Brain microvascular endothelial cell (primary cell): ENCODE data around the gene LETM1.

Source experiments
- DNase-seq: peaks from one replicate; pipeline ENCODE4 v3.0.0-alpha.2; 2020
- H3K27ac ChIP-seq: fragments of 250-450 bp; sonication (Bioruptor Pico); 2 replicates; pipeline ENCODE4 v1.5.1; 2020; ENCODE audit warnings: mild to moderate bottlenecking, moderate library complexity
- H3K27me3 ChIP-seq: fragments of 250-450 bp; sonication (Bioruptor Pico); replicated peaks from 2 replicates; pipeline ENCODE4 v1.5.1; 2020; ENCODE audit warnings: mild to moderate bottlenecking
- H3K36me3 ChIP-seq: fragments of 250-450 bp; sonication (Bioruptor Pico); replicated peaks from 2 replicates; pipeline ENCODE4 v1.5.1; 2020; ENCODE audit warnings: mild to moderate bottlenecking
- H3K4me3 ChIP-seq: 2 replicates; pipeline ENCODE4 v1.5.1; 2011; ENCODE audit warnings: low read depth, mild to moderate bottlenecking, control low read depth, low read length, moderate library complexity
- CTCF ChIP-seq: IDR thresholded peaks from 2 replicates; pipeline ENCODE4 v1.5.1; 2011; ENCODE audit warnings: low read depth, mild to moderate bottlenecking, moderate library complexity, low read length, control low read depth, inconsistent platforms; ENCODE audit errors: missing control alignments
- in situ Hi-C: cut with HindIII; loops from 2 replicates; pipeline ENCODE4 v1.10.0; 2017; ENCODE audit warnings: low sequenced_read_pairs, low pct_ligation_motif_present

Gene LETM1

GRCh38 chr4:1895971-1896657 is 40.2 kb upstream of the LETM1 start:
- DNase-seq, result no peak
- Histone ChIP-seq H3K4me3 (no peak overlapping the region), H3K27ac (no peak overlapping the region), H3K27me3 (no peaks in the 10 kb centered on the region), H3K36me3 (no peaks in the 10 kb centered on the region)
- no peak for TF ChIP-seq CTCF
- in situ Hi-C loops, result no loop called here

- in situ Hi-C loops, result no loop called here
Observed at GRCh38 chr4:1890979-1891570, 35.1 kb upstream of the LETM1 start.

GRCh38 chr4:1887052-1887451 is 31.1 kb upstream of the LETM1 start:
- no peaks in the 10 kb centered on the region for H3K27me3 ChIP-seq
- in situ Hi-C loops, result no loop called here

More at GRCh38 chr4:1890979-1891570, 35.1 kb upstream of the LETM1 start:
- Histone ChIP-seq H3K36me3 (no peaks in the 10 kb centered on the region), H3K4me3 (no peak overlapping the region), H3K27me3 (no peaks in the 10 kb centered on the region), H3K27ac (no peak overlapping the region)
- TF ChIP-seq CTCF, result no peak
- no peak for DNase-seq

GRCh38 chr4:1885414-1885813 is 29.5 kb upstream of the LETM1 start:
- no peak for DNase-seq
- H3K27me3 ChIP-seq, result no peaks in the 10 kb centered on the region
- TF ChIP-seq CTCF, result no peak
- no peaks in the 10 kb centered on the region for H3K36me3 ChIP-seq
- no peak overlapping the region for H3K4me3 ChIP-seq
- no peak overlapping the region for H3K27ac ChIP-seq
- in situ Hi-C loops, result no loop called here

More at GRCh38 chr4:1887052-1887451, 31.1 kb upstream of the LETM1 start:
- TF ChIP-seq CTCF, result no peak
- Histone ChIP-seq H3K4me3 (no peak overlapping the region), H3K36me3 (no peaks in the 10 kb centered on the region), H3K27ac (no peak overlapping the region)
- DNase-seq, result no peak

- in situ Hi-C loops, result no loop called here
- no peak overlapping the region for H3K27ac ChIP-seq
- TF ChIP-seq CTCF, result no peak
- H3K27me3 ChIP-seq, result no peaks in the 10 kb centered on the region
- no peaks in the 10 kb centered on the region for H3K36me3 ChIP-seq
- H3K4me3 ChIP-seq, result no peak overlapping the region
- DNase-seq, result no peak
Observed at GRCh38 chr4:1883583-1883982, 27.6 kb upstream of the LETM1 start.
